BLaER1 (cell line): ENCODE data around the gene CD69.
A peak's percentile ranks its signal among the peaks of the same experiment; 100 is the strongest.

ENCODE experiments used
- H3K27ac ChIP-seq: shearing (Covaris generic); formaldehyde crosslinking; 2 replicates; pipeline ENCODE4 v1.8.1; 2022
- H3K27me3 ChIP-seq: shearing (Covaris generic); formaldehyde crosslinking; 2 replicates; pipeline ENCODE4 v1.8.1; 2022
- H3K36me3 ChIP-seq: shearing (Covaris generic); formaldehyde crosslinking; 2 replicates; pipeline ENCODE4 v1.8.1; 2022
- H3K4me1 ChIP-seq: shearing (Covaris generic); formaldehyde crosslinking; 2 replicates; pipeline ENCODE4 v1.8.1; 2022
- H3K4me2 ChIP-seq: shearing (Covaris generic); formaldehyde crosslinking; 2 replicates; pipeline ENCODE4 v1.8.1; 2022
- H3K4me3 ChIP-seq: shearing (Covaris generic); formaldehyde crosslinking; 2 replicates; pipeline ENCODE4 v1.8.1; 2022
- H3K9ac ChIP-seq: shearing (Covaris generic); formaldehyde crosslinking; 2 replicates; pipeline ENCODE4 v1.8.1; 2022
- H3K9me3 ChIP-seq: shearing (Covaris generic); formaldehyde crosslinking; 2 replicates; pipeline ENCODE4 v1.8.1; 2022
- H4K20me1 ChIP-seq: shearing (Covaris generic); formaldehyde crosslinking; 2 replicates; pipeline ENCODE4 v1.8.1; 2022
- Cebpa-rat ChIP-seq: shearing (Covaris generic); IDR thresholded peaks from 2 replicates; pipeline ENCODE4 v1.8.1; 2022

Gene CD69

GRCh38 chr12:9736936-9737705 lies 23.6 kb downstream of the CD69 start:
- peaks cover 36% of the 10 kb centered on the region for H3K4me1 ChIP-seq

GRCh38 chr12:9735601-9736000 lies 25.1 kb downstream of the CD69 start:
- Histone ChIP-seq H4K20me1 (no peaks in the 10 kb centered on the region), H3K27me3 (no peaks in the 10 kb centered on the region), H3K9ac (no peak overlapping the region), H3K9me3 (peaks cover 10% of the 10 kb centered on the region), H3K36me3 (no peaks in the 10 kb centered on the region), H3K4me1 (peaks cover 26% of the 10 kb centered on the region), H3K4me2 (no peak overlapping the region), H3K4me3 (no peak overlapping the region), H3K27ac (no peak overlapping the region)
- TF ChIP-seq Cebpa-rat = no peak

More at GRCh38 chr12:9736936-9737705, 23.6 kb downstream of the CD69 start:
- TF ChIP-seq Cebpa-rat = no peak
- Histone ChIP-seq H3K9ac (peak overlapping the region; percentile 8; the same call in 1 of the 2 replicates), H3K4me2 (peak overlapping the region; percentile 65), H3K36me3 (no peaks in the 10 kb centered on the region), H3K27ac (peak overlapping the region; percentile 74), H3K9me3 (peaks cover 10% of the 10 kb centered on the region), H4K20me1 (no peaks in the 10 kb centered on the region), H3K4me3 (no peak overlapping the region), H3K27me3 (no peaks in the 10 kb centered on the region)

- no peak within 1 kb of the TSS for H3K9ac ChIP-seq
Observed at GRCh38 chr12:9732921-9733461, 27.7 kb downstream of the CD69 start, which contains the start of gene CLECL1. CLECL1 (minus strand) TSS chr12:9733097.

GRCh38 chr12:9731797-9732196 lies 28.9 kb downstream of the CD69 start:
- H3K4me1 ChIP-seq = peaks cover 7% of the 10 kb centered on the region
- H3K9ac ChIP-seq = no peak overlapping the region
- H3K4me2 ChIP-seq = no peak overlapping the region
- no peaks in the 10 kb centered on the region for H3K9me3 ChIP-seq
- H3K36me3 ChIP-seq = no peaks in the 10 kb centered on the region
- H3K27me3 ChIP-seq = no peaks in the 10 kb centered on the region
- H3K4me3 ChIP-seq = no peak overlapping the region
- no peaks in the 10 kb centered on the region for H4K20me1 ChIP-seq
- no peak overlapping the region for H3K27ac ChIP-seq
- TF ChIP-seq Cebpa-rat = no peak

More at GRCh38 chr12:9732921-9733461, 27.7 kb downstream of the CD69 start, which contains the start of gene CLECL1:
- Histone ChIP-seq H3K36me3 (no peaks in the 10 kb centered on the region), H3K4me2 (no peak within 1 kb of the TSS), H3K27ac (no peak within 1 kb of the TSS), H4K20me1 (no peaks in the 10 kb centered on the region), H3K4me3 (no peak within 1 kb of the TSS), H3K27me3 (no peaks in the 10 kb centered on the region), H3K9me3 (no peaks in the 10 kb centered on the region), H3K4me1 (peaks cover 19% of the 10 kb centered on the region)
- no peak for TF ChIP-seq Cebpa-rat

- no peak overlapping the region for H3K9ac ChIP-seq
- no peak overlapping the region for H3K4me3 ChIP-seq
- peaks cover 3% of the 10 kb centered on the region; the same call in 1 of the 2 replicates for H3K4me1 ChIP-seq
- TF ChIP-seq Cebpa-rat = no peak
- H3K36me3 ChIP-seq = no peaks in the 10 kb centered on the region
- no peaks in the 10 kb centered on the region for H4K20me1 ChIP-seq
- H3K27me3 ChIP-seq = no peaks in the 10 kb centered on the region
- no peaks in the 10 kb centered on the region for H3K9me3 ChIP-seq
- H3K4me2 ChIP-seq = no peak overlapping the region
- H3K27ac ChIP-seq = no peak overlapping the region
Observed at GRCh38 chr12:9731393-9731792, 29.3 kb downstream of the CD69 start.

- Histone ChIP-seq H3K9me3 (no peaks in the 10 kb centered on the region), H3K27me3 (no peaks in the 10 kb centered on the region), H3K4me2 (no peak overlapping the region), H3K9ac (no peak overlapping the region), H3K27ac (no peak overlapping the region), H3K36me3 (no peaks in the 10 kb centered on the region), H3K4me1 (no peaks in the 10 kb centered on the region), H3K4me3 (no peak overlapping the region), H4K20me1 (no peaks in the 10 kb centered on the region)
- TF ChIP-seq Cebpa-rat = no peak
Observed at GRCh38 chr12:9730591-9730990, 30.1 kb downstream of the CD69 start.

- Histone ChIP-seq H3K9ac (no peak overlapping the region), H3K4me3 (no peak overlapping the region), H3K36me3 (no peaks in the 10 kb centered on the region), H3K4me2 (no peak overlapping the region), H4K20me1 (no peaks in the 10 kb centered on the region), H3K27me3 (no peaks in the 10 kb centered on the region), H3K27ac (no peak overlapping the region), H3K9me3 (no peaks in the 10 kb centered on the region), H3K4me1 (no peaks in the 10 kb centered on the region)
- TF ChIP-seq Cebpa-rat = no peak
Observed at GRCh38 chr12:9730011-9730410, 30.7 kb downstream of the CD69 start.

GRCh38 chr12:9729082-9729481 lies 31.6 kb downstream of the CD69 start:
- no peak overlapping the region for H3K4me2 ChIP-seq
- no peak overlapping the region for H3K9ac ChIP-seq
- TF ChIP-seq Cebpa-rat = no peak
- H3K27me3 ChIP-seq = no peaks in the 10 kb centered on the region
- H3K36me3 ChIP-seq = no peaks in the 10 kb centered on the region
- H3K9me3 ChIP-seq = no peaks in the 10 kb centered on the region
- no peaks in the 10 kb centered on the region for H4K20me1 ChIP-seq
- H3K4me1 ChIP-seq = no peaks in the 10 kb centered on the region
- H3K4me3 ChIP-seq = no peak overlapping the region
- no peak overlapping the region for H3K27ac ChIP-seq

- Histone ChIP-seq H3K36me3 (no peaks in the 10 kb centered on the region), H3K9ac (no peak overlapping the region), H3K4me1 (0 out of 2 replicates have a peak, but pooled peaks cover under 1% of the 10 kb centered on the region), H3K4me2 (no peak overlapping the region), H3K4me3 (no peak overlapping the region), H3K27me3 (no peaks in the 10 kb centered on the region), H3K9me3 (no peaks in the 10 kb centered on the region), H3K27ac (no peak overlapping the region), H4K20me1 (no peaks in the 10 kb centered on the region)
- no peak for TF ChIP-seq Cebpa-rat
Observed at GRCh38 chr12:9727813-9728212, 32.9 kb downstream of the CD69 start.

- TF ChIP-seq Cebpa-rat = no peak
- Histone ChIP-seq H3K4me2 (no peak overlapping the region), H3K9ac (no peak overlapping the region), H4K20me1 (no peaks in the 10 kb centered on the region), H3K4me3 (no peak overlapping the region), H3K9me3 (no peaks in the 10 kb centered on the region), H3K27ac (no peak overlapping the region), H3K27me3 (no peaks in the 10 kb centered on the region), H3K36me3 (no peaks in the 10 kb centered on the region), H3K4me1 (peaks cover 24% of the 10 kb centered on the region)
Observed at GRCh38 chr12:9725213-9725870, 35.4 kb downstream of the CD69 start.
